Effector memory CD4-positive, alpha-beta T cell (primary cell): ENCODE measurements around the gene PTPRN2.

Source experiments
- DNase-seq, 3 donors: peaks; one replicate each; pipeline ENCODE4 v3.0.0-alpha.2; 2020
- H3K27ac ChIP-seq: 2 replicates; pipeline ENCODE4 v1.7.0; 2013; ENCODE audit warnings: mild to moderate bottlenecking, low read length, moderate library complexity; ENCODE audit not compliant: insufficient read depth, poor library complexity, severe bottlenecking
- H3K27me3 ChIP-seq: replicated peaks from 2 replicates; pipeline ENCODE4 v1.7.0; 2013; ENCODE audit warnings: mild to moderate bottlenecking, low read length; ENCODE audit not compliant: insufficient read depth, control insufficient read depth, poor library complexity, severe bottlenecking
- H3K36me3 ChIP-seq: 2 replicates; pipeline ENCODE4 v1.7.0; 2013; ENCODE audit warnings: mild to moderate bottlenecking, low read length, moderate library complexity; ENCODE audit not compliant: control insufficient read depth, insufficient read depth
- H3K4me1 ChIP-seq: 2 replicates; pipeline ENCODE4 v1.7.0; 2013; ENCODE audit warnings: low read length, mild to moderate bottlenecking; ENCODE audit not compliant: control insufficient read depth, insufficient read depth, poor library complexity, severe bottlenecking
- H3K4me3 ChIP-seq: 2 replicates; pipeline ENCODE4 v1.7.0; 2013; ENCODE audit warnings: low read length, low read depth, mild to moderate bottlenecking; ENCODE audit not compliant: insufficient read depth, poor library complexity, severe bottlenecking
- H3K9me3 ChIP-seq: 2 replicates; pipeline ENCODE4 v1.7.0; 2013; ENCODE audit warnings: mild to moderate bottlenecking, low read length, moderate library complexity; ENCODE audit not compliant: control insufficient read depth

Gene PTPRN2

GRCh38 chr7:157801113-157801512 is 786.5 kb downstream of the PTPRN2 start:
- Histone ChIP-seq H3K4me1 (no peaks in the 10 kb centered on the region), H3K4me3 (no peak overlapping the region), H3K27ac (no peak overlapping the region), H3K9me3 (no peaks in the 10 kb centered on the region), H3K27me3 (no peaks in the 10 kb centered on the region), H3K36me3 (no peaks in the 10 kb centered on the region)
- no peak for DNase-seq

GRCh38 chr7:157800281-157800680 is 787.3 kb downstream of the PTPRN2 start:
- DNase-seq = no peak
- Histone ChIP-seq H3K4me1 (no peaks in the 10 kb centered on the region), H3K27ac (no peak overlapping the region), H3K36me3 (no peaks in the 10 kb centered on the region), H3K9me3 (no peaks in the 10 kb centered on the region), H3K4me3 (no peak overlapping the region), H3K27me3 (no peaks in the 10 kb centered on the region)

GRCh38 chr7:157799076-157799685 is 788.4 kb downstream of the PTPRN2 start:
- DNase-seq = no peak
- no peak overlapping the region for H3K4me3 ChIP-seq
- no peaks in the 10 kb centered on the region for H3K27me3 ChIP-seq
- no peaks in the 10 kb centered on the region for H3K4me1 ChIP-seq
- no peaks in the 10 kb centered on the region for H3K36me3 ChIP-seq
- H3K27ac ChIP-seq = no peak overlapping the region
- no peaks in the 10 kb centered on the region for H3K9me3 ChIP-seq

GRCh38 chr7:157797361-157797760 is 790.3 kb downstream of the PTPRN2 start:
- Histone ChIP-seq H3K27me3 (no peaks in the 10 kb centered on the region), H3K36me3 (no peaks in the 10 kb centered on the region), H3K9me3 (no peaks in the 10 kb centered on the region), H3K27ac (no peak overlapping the region), H3K4me3 (no peak overlapping the region), H3K4me1 (no peaks in the 10 kb centered on the region)
- DNase-seq = no peak

GRCh38 chr7:157796846-157797245 is 790.8 kb downstream of the PTPRN2 start:
- no peak overlapping the region for H3K27ac ChIP-seq
- H3K36me3 ChIP-seq = no peaks in the 10 kb centered on the region
- H3K27me3 ChIP-seq = no peaks in the 10 kb centered on the region
- no peaks in the 10 kb centered on the region for H3K9me3 ChIP-seq
- no peak overlapping the region for H3K4me3 ChIP-seq
- H3K4me1 ChIP-seq = no peaks in the 10 kb centered on the region
- no peak for DNase-seq

- no peaks in the 10 kb centered on the region for H3K9me3 ChIP-seq
- no peaks in the 10 kb centered on the region for H3K4me1 ChIP-seq
- H3K27ac ChIP-seq = no peak overlapping the region
- no peaks in the 10 kb centered on the region for H3K27me3 ChIP-seq
- H3K4me3 ChIP-seq = no peak overlapping the region
- H3K36me3 ChIP-seq = no peaks in the 10 kb centered on the region
- no peak for DNase-seq
Measured at GRCh38 chr7:157795643-157796042, 792.0 kb downstream of the PTPRN2 start.

- H3K4me1 ChIP-seq = no peaks in the 10 kb centered on the region
- no peak overlapping the region for H3K27ac ChIP-seq
- no peaks in the 10 kb centered on the region for H3K36me3 ChIP-seq
- H3K27me3 ChIP-seq = no peaks in the 10 kb centered on the region
- H3K4me3 ChIP-seq = no peak overlapping the region
- no peak for DNase-seq
- H3K9me3 ChIP-seq = no peaks in the 10 kb centered on the region
Measured at GRCh38 chr7:157795199-157795598, 792.4 kb downstream of the PTPRN2 start.

GRCh38 chr7:157794746-157795065 is 792.9 kb downstream of the PTPRN2 start:
- no peaks in the 10 kb centered on the region for H3K9me3 ChIP-seq
- no peaks in the 10 kb centered on the region for H3K4me1 ChIP-seq
- DNase-seq = no peak
- H3K27ac ChIP-seq = no peak overlapping the region
- H3K36me3 ChIP-seq = no peaks in the 10 kb centered on the region
- no peaks in the 10 kb centered on the region for H3K27me3 ChIP-seq
- H3K4me3 ChIP-seq = no peak overlapping the region

- no peaks in the 10 kb centered on the region for H3K36me3 ChIP-seq
- no peaks in the 10 kb centered on the region for H3K9me3 ChIP-seq
- H3K4me1 ChIP-seq = no peaks in the 10 kb centered on the region
- DNase-seq = no peak
- H3K27me3 ChIP-seq = no peaks in the 10 kb centered on the region
- H3K4me3 ChIP-seq = no peak overlapping the region
- no peak overlapping the region for H3K27ac ChIP-seq
Measured at GRCh38 chr7:157793973-157794745, 793.5 kb downstream of the PTPRN2 start.

GRCh38 chr7:157793087-157793353 is 794.6 kb downstream of the PTPRN2 start:
- H3K9me3 ChIP-seq = no peaks in the 10 kb centered on the region
- H3K36me3 ChIP-seq = no peaks in the 10 kb centered on the region

More at GRCh38 chr7:157793087-157793353, 794.6 kb downstream of the PTPRN2 start:
- H3K27me3 ChIP-seq = no peaks in the 10 kb centered on the region
- no peak for DNase-seq
- no peaks in the 10 kb centered on the region for H3K4me1 ChIP-seq
- no peak overlapping the region for H3K4me3 ChIP-seq
- H3K27ac ChIP-seq = no peak overlapping the region
